Heart right ventricle (tissue), 16 donors: ENCODE data around the gene NCAPH2. TPM values are rescaled to one million over a fixed set of nuclear protein-coding genes. Genes with fewer than 3 reads are reported as not detected.
A peak's percentile ranks its signal among the peaks of the same experiment; 100 is the strongest.

Source experiments
- ATAC-seq, 8 donors: fragments of 200-7000 bp; cut with Tn5 transposase; one replicate each; pipeline ENCODE4 v1.9.1; 2020; ENCODE audit warnings: mild to moderate bottlenecking in 8 of 8, moderate library complexity in 8 of 8, moderate number of reproducible peaks in 1 of 8
- DNase-seq, 2 donors: peaks; one replicate each; pipeline ENCODE4 v3.0.0-alpha.2; 2020
- H3K27ac ChIP-seq, 10 donors: fragments of 200-600 bp; sonication (generic) in 2 of 10; one replicate each; pipeline versions ENCODE4 v1.5.0 to v1.8.0; 2020 to 2022; ENCODE audit warnings: mild to moderate bottlenecking in 3 of 10
- H3K27me3 ChIP-seq, 7 donors: fragments of 200-600 bp; one replicate each; pipeline ENCODE4 v1.8.0; 2021 to 2022; ENCODE audit warnings: mild to moderate bottlenecking in 2 of 7
- H3K36me3 ChIP-seq, 9 donors: fragments of 200-600 bp; sonication (generic) in 1 of 9; one replicate each; pipeline versions ENCODE4 v1.5.0 to v1.8.0; 2020 to 2022; ENCODE audit warnings: mild to moderate bottlenecking in 2 of 9
- H3K4me1 ChIP-seq, 9 donors: fragments of 200-600 bp; sonication (generic) in 1 of 9; one replicate each; pipeline versions ENCODE4 v1.5.0 to v1.8.0; 2020 to 2022; ENCODE audit warnings: mild to moderate bottlenecking in 4 of 9
- H3K4me3 ChIP-seq, 10 donors: fragments of 200-600 bp; sonication (generic) in 2 of 10; one replicate each; pipeline versions ENCODE4 v1.5.0 to v1.8.0; 2020 to 2022; ENCODE audit warnings: mild to moderate bottlenecking in 7 of 10, moderate library complexity in 2 of 10
- H3K9me3 ChIP-seq, 11 donors: fragments of 200-600 bp in 10 of 11; sonication (generic) in 2 of 11; one replicate each; pipeline versions ENCODE4 v1.5.0 to v1.8.0; 2013 to 2022; ENCODE audit warnings: mild to moderate bottlenecking in 2 of 11, control low read depth in 1 of 11, moderate library complexity in 1 of 11
- WGBS, 2 donors: extraction: QIAGEN DNeasy Blood & Tissue Kit; methylation state at CpG; one replicate each; pipeline ENCODE4 v1.1.7; 2013; ENCODE audit warnings: inconsistent platforms in 1 of 2; 5-methylcytosine and 5-hydroxymethylcytosine counted together
- intact Hi-C, 10 donors: fragments of 100-400 bp; cut with DNase I; formaldehyde crosslinking; loops; one replicate each; pipeline versions ENCODE4 v1.11.1 to v1.14.2; 2022
- polyA plus RNA-seq, 2 donors: library from polyadenylated mRNA; stranded (reverse); fragments of 200-250 nt; gene quantifications; one replicate each; pipeline ENCODE4 v1.2.3, GENCODE V29; 2013
- total RNA-seq, 10 donors: library from RNA; stranded (reverse); fragmentation: NEBNext Ultra II Directional in 3 of 10; extraction: Animal tissue kit (Norgen Biotek cat#: 25700) in 3 of 10; gene quantifications; one replicate each; pipeline versions ENCODE4 v1.2.1 to v1.2.4, GENCODE V29; 2021 to 2023
- TF ChIP-seq, protein P1 (sequence below), 9 donors: fragments of 200-600 bp; sonication (generic) in 2 of 9; IDR thresholded peaks; one replicate each; pipeline versions ENCODE4 v1.5.0 to v1.8.0; 2021 to 2022; ENCODE audit warnings: antibody characterized with exemption in 9 of 9, mild to moderate bottlenecking in 5 of 9, moderate library complexity in 1 of 9
- donor health status: Arrhythmogenic right ventricular cardiomyopathy.
- donor health status: ischemic (EF 13 %, LVEDD 7.1; RV severe dilation, severe dysfunction).
- donor health status: healthy with polysubstance abuse.
- donor health status: DM: no; HTN: yes; CAD: no.
- donor health status: DM: no; HTN: no; CAD: no.
- donor health status: ischemic (EF 25% LVEDD 6.9; RV normal size, moderate dysfunction).
- donor health status: ischemic (EF 25% LVEDD 5.7; RV mildly dilated, moderate dysfunction).
- donor health status: healthy.
- donor health status: DM: yes; HTN: yes; CAD: no.
- donor health status: Ischemic cardiomyopathy.
- donor health status: ischemic (EF 35%, LVEDD 5.7; RV mildly dilated, moderate dysfunction).
- donor health status: nonischemic (EF 11% LVEDD 7.7; RV severe dilation, severe dysfunction).
- donor health status: DM: yes; HTN: yes; CAD: no.
- donor health status: PGD.
- donor health status: ischemic (EF 29% LVEDD 5.4; RV normal size, mild dysfunction).
- donor health status: nonischemic (EF 23%, LVEDD 6.1; RV moderate dilation, normal function).

The NCAPH2 gene
- total and polyA plus RNA-seq, 12 donors, result 21.7 to 54.8 (median 27.8) TPM

DNA sequence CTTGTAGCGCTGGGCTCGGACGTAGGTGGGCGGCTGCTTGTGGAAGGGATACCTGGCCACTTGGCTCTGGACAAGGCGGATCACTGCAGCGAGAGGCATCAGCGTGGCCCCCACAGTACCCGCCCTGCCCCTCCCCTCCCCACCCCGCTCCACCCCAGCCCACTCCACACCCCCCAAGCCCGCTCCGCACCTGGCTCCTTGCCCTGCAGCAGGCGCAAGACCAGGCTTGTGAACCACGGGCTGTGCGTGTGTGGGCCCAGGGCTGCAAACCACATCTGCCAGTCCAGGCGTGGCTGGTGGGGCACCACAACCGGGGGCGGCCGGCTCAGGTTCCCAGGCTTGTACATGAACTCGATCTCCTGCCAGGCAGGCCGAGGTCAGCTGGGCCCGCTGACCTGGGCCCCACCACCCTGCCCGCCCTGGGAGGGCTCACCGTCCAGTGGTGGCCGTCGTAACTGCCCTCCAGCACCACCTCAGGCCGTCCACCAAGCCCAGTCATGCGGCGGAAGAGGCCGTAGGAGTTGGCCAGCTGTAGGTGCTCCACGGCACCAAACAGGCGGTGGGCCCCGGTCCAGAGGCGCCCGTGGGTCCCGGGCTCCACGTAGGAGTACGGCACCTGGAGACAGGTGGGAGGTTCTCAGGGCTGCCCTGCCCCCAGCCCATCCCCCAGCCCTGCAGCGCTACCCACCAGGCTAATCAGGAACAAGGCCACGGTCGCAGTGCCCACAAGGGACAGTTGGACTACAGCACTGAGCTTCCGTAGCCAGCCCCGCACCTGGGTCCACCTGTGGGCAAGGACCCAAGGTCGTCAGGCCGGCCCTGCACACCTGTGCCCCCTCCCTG, 3.4 kb upstream of the NCAPH2 start:
- Histone ChIP-seq H3K4me3 (no peak overlapping the region), H3K27me3 (no peaks in the 10 kb centered on the region), H3K9me3 (no peaks in the 10 kb centered on the region), H3K27ac (no peak overlapping the region), H3K36me3 (peaks cover 3 to 42% (median 18%) of the 10 kb centered on the region in 9 donors), H3K4me1 (peaks cover 13 to 31% (median 25%) of the 10 kb centered on the region in 9 donors)
- ATAC-seq (no peak), DNase-seq (no peak)
- intact Hi-C loops, result loop anchor here in 4 of 10 donors (10.0 kb wide), 1 partner anchor 260 kb away; the partner anchor contains the start of gene TUBGCP6 (in 4 of the 4)
- TF ChIP-seq, protein P1, sequence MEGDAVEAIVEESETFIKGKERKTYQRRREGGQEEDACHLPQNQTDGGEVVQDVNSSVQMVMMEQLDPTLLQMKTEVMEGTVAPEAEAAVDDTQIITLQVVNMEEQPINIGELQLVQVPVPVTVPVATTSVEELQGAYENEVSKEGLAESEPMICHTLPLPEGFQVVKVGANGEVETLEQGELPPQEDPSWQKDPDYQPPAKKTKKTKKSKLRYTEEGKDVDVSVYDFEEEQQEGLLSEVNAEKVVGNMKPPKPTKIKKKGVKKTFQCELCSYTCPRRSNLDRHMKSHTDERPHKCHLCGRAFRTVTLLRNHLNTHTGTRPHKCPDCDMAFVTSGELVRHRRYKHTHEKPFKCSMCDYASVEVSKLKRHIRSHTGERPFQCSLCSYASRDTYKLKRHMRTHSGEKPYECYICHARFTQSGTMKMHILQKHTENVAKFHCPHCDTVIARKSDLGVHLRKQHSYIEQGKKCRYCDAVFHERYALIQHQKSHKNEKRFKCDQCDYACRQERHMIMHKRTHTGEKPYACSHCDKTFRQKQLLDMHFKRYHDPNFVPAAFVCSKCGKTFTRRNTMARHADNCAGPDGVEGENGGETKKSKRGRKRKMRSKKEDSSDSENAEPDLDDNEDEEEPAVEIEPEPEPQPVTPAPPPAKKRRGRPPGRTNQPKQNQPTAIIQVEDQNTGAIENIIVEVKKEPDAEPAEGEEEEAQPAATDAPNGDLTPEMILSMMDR (IDR thresholded peaks at IDR 0.05), result no peak
- WGBS, 2 donors, result 95 to 96% methylated on average over 41 to 44 of the region's 44 CpGs

DNA sequence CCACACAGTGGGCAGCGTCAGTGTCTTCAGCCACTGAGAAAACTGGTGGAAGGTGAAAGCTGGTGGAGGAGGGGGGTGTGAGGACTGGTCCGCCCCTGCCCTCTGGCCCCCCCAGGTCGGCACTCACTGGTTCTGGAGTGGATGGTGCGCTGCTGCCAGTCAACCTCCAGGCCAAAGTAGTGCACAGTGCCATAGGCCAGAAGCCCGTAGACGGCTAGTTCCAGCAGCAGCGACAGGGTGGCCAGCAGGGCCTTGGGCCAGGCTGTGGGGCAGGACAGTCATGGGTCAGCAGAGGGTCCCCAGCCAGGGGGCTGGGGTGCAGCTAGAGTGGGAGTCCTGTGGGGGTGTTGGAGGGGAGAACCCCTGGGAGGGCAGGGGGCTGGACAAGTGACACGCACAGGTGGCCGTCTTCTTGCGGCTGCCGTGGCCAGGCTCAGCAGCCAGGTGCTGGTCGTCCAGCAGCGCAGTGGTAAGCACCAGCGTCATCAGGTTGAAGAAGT, 2.7 kb upstream of the NCAPH2 start:
- Histone ChIP-seq H3K9me3 (no peaks in the 10 kb centered on the region), H3K4me1 (peaks cover 13 to 33% (median 27%) of the 10 kb centered on the region in 9 donors), H3K4me3 (no peak overlapping the region), H3K27me3 (no peaks in the 10 kb centered on the region), H3K27ac (no peak overlapping the region), H3K36me3 (peaks cover 3 to 44% (median 20%) of the 10 kb centered on the region in 9 donors)
- intact Hi-C loops, result loop anchor here in 4 of 10 donors (10.0 kb wide), 1 partner anchor 261 kb away; the partner anchor contains the start of gene TUBGCP6 (in 4 of the 4)
- TF ChIP-seq, protein P1 (IDR thresholded peaks at IDR 0.05), result no peak
- no peak for ATAC-seq
- DNase-seq, result no peak
- 91 to 96% methylated on average over 14 of the region's 14 CpGs for WGBS, 2 donors

DNA sequence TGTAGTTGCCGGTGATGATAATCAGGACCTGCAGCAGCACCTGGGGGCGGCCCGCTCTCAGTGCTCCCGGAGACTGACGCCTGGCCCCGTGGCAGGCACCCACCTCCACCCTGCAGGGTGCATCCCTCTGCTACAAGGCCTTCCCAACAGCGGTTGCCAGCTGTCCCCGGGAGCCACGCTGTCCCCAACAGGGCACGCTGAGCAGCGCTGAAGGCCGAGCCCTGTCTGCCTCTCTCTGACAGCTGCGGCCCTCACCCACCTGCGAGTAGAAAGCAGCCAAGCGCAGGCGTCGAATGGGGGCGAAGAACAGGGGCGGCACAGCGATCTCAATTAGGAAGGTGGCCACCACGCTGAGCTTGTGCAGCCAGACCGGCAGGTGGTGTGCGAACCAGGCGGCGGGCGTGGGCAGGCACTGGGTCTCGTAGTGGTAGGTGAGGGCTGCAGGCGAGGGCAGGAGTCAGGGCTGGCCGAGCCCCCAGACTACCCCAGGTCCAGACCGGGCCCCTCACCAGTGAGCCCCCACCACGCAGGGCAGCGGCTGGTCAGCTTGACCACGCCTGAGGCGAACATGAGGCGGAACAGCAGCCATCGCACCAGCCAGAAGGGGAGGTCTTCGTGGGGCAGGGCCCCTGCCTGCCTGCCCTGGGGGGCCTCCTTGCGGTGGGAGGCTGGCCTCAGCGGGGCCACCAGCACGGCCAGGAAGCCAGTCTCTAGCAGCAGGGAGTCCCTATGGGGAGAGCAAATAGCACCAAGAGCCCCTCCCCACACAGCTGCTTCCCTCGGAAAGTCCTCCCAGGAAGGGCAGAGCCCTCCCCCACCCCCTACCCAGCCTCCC, 2.0 kb upstream of the NCAPH2 start:
- 88 to 90% methylated on average over 41 of the region's 41 CpGs for WGBS, 2 donors
- intact Hi-C loops, result loop anchor here in 5 of 10 donors (2.0 to 10.0 kb wide), 2 partner anchors 31 to 261 kb away; partner anchors contain the start of genes TUBGCP6 (in 4 of the 5) and SBF1 (in 2 of the 5)
- peaks cover 13 to 33% (median 27%) of the 10 kb centered on the region in 9 donors for H3K4me1 ChIP-seq
- H3K27ac ChIP-seq, result peak overlapping the region in 1 of 10 donors; percentile 95
- no peaks in the 10 kb centered on the region for H3K9me3 ChIP-seq
- ATAC-seq (peak in 1 of 8 donors; percentile 6), DNase-seq (no peak)
- H3K27me3 ChIP-seq, result no peaks in the 10 kb centered on the region
- TF ChIP-seq, protein P1 (IDR thresholded peaks at IDR 0.05), result no peak
- H3K36me3 ChIP-seq, result peaks cover 3 to 51% (median 23%) of the 10 kb centered on the region in 9 donors
- peak overlapping the region in 9 of 10 donors; percentile 89 to 100 (median 95) for H3K4me3 ChIP-seq
